ENCODE data around the gene SLN. TPM values are rescaled to one million over a fixed set of nuclear protein-coding genes. Genes with fewer than 3 reads are reported as not detected.

The SLN gene
- total RNA-seq, 2 donors from 2014 or later: 767 to 1,160 TPM

GRCh38 chr11:107699371-107700285, 12.2 kb downstream of the SLN start:
- H3K9me3 ChIP-seq: no peaks in the 10 kb centered on the region
- DNase-seq (ENCODE audit: low spot score): no peak
- H3K27me3 ChIP-seq: no peaks in the 10 kb centered on the region
- no peak overlapping the region for H3K4me3 ChIP-seq
- peaks cover 0 to 11% of the 10 kb centered on the region in 2 donors for H3K4me1 ChIP-seq
- H3K27ac ChIP-seq: no peak overlapping the region
- no peaks in the 10 kb centered on the region for H3K36me3 ChIP-seq
- TF ChIP-seq, protein P1, sequence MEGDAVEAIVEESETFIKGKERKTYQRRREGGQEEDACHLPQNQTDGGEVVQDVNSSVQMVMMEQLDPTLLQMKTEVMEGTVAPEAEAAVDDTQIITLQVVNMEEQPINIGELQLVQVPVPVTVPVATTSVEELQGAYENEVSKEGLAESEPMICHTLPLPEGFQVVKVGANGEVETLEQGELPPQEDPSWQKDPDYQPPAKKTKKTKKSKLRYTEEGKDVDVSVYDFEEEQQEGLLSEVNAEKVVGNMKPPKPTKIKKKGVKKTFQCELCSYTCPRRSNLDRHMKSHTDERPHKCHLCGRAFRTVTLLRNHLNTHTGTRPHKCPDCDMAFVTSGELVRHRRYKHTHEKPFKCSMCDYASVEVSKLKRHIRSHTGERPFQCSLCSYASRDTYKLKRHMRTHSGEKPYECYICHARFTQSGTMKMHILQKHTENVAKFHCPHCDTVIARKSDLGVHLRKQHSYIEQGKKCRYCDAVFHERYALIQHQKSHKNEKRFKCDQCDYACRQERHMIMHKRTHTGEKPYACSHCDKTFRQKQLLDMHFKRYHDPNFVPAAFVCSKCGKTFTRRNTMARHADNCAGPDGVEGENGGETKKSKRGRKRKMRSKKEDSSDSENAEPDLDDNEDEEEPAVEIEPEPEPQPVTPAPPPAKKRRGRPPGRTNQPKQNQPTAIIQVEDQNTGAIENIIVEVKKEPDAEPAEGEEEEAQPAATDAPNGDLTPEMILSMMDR (IDR thresholded peaks at IDR 0.05): no peak

DNA sequence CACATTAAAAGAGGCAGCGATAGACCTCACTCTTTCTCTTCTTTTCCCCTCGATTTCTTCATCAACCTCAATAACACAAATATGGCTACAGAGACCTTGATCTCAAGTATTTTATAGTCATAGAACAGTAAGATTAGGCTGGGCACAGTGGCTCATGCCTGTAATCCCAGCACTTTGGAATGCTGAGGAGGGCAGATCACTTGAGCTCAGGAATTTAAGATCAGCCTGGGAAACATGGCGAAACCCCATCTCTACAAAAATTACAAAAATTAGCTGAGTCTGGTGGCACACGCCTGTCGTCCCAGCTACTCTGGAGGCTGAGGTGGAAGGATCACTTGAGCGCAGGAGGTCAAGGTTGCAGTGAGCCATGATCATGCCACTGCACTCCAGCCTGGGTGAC, 14.6 kb downstream of the SLN start:
- no peak for DNase-seq (ENCODE audit: low spot score)
- Histone ChIP-seq H3K9me3 (no peaks in the 10 kb centered on the region), H3K4me1 (peaks cover 0 to 11% of the 10 kb centered on the region in 2 donors), H3K27ac (no peak overlapping the region), H3K36me3 (no peaks in the 10 kb centered on the region), H3K4me3 (no peak overlapping the region), H3K27me3 (no peaks in the 10 kb centered on the region)
- TF ChIP-seq, protein P1 (IDR thresholded peaks at IDR 0.05): no peak

DNA sequence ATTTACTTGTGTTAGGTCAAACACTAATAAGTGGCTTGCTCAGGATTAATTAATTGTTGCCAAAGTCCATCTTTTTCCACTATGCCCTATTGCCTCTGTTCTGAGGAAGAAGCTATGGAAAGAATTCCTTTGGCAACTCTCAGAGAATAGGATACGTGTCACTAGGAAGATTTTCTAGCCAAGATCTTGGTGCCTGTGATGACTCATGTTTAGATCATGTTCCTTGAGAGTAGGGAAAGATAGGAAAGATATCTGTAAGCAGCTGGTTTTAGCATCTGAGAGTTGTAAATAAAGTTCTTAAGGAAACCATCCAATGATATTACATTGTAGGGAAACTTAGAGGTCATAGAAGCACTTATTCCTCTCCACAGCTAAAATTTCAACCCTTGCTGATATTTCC, 15.7 kb downstream of the SLN start:
- Histone ChIP-seq H3K4me3 (no peak overlapping the region), H3K36me3 (no peaks in the 10 kb centered on the region), H3K4me1 (peaks cover 0 to 11% of the 10 kb centered on the region in 2 donors), H3K9me3 (no peaks in the 10 kb centered on the region), H3K27ac (peak overlapping the region in 1 of 2 donors; percentile 17), H3K27me3 (no peaks in the 10 kb centered on the region)
- no peak for DNase-seq (ENCODE audit: low spot score)
- TF ChIP-seq, protein P1 (IDR thresholded peaks at IDR 0.05): no peak

DNA sequence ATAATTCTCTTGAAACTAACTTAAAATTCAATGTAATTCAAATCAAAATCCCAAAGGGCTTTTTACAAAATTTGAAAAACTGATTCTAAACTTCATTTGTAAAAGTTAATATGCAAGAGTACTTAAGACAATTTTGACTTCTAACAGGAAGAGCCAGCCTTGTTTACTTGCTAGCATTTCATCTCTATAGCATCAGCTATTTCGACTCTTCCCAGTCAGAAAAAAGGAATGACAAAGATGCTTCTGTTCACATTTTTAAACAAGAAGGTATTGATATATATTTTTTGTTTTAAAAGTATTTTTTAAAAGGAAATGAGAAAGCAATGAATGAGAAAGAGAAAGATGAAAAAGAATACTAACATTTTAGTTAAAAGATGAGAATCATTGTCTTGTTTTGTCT, 16.4 kb downstream of the SLN start:
- DNase-seq (ENCODE audit: low spot score): no peak
- H3K36me3 ChIP-seq: no peaks in the 10 kb centered on the region
- H3K27me3 ChIP-seq: no peaks in the 10 kb centered on the region
- peaks cover 0 to 11% of the 10 kb centered on the region in 2 donors for H3K4me1 ChIP-seq
- TF ChIP-seq, protein P1 (IDR thresholded peaks at IDR 0.05): no peak
- no peak overlapping the region for H3K27ac ChIP-seq
- H3K4me3 ChIP-seq: no peak overlapping the region
- H3K9me3 ChIP-seq: no peaks in the 10 kb centered on the region

DNA sequence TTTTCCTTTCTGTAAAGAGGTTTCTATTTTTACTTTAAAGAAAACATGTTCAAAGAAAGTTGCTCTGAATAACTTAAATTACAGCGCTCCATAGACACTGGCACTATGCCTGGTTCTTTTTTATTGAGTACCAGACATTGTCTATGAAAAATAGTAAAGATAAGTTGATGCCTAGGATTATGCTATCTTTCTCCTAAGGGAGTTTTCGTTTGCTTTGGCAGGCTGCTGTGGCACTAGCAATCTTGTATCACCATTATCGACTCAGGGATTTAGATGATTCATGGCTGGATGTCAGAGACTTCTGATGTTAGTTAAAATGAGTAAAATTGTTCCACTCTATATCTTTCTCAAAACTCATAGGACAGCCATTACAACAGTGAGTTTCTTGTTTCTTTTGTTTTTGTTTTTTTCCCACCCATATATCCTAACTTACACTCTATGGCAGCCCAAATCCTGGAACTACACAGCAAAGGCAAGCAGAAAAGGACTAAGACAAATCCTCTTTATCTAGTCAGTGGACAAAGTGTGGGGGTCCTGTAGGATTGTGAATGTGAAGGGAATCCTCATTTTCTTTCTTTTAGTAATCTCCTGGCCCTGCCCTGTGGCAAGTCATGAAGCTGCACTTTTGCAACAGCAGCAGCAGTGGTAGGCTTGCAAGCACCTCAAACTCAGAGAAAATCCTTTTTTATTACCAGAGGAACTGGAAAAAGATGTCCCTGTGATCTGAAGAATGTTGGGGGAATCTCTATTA, 20.7 kb downstream of the SLN start:
- Histone ChIP-seq H3K9me3 (no peaks in the 10 kb centered on the region), H3K27ac (no peak overlapping the region), H3K4me3 (no peak overlapping the region), H3K4me1 (peaks cover 0 to 13% of the 10 kb centered on the region in 2 donors), H3K36me3 (no peaks in the 10 kb centered on the region), H3K27me3 (no peaks in the 10 kb centered on the region)
- DNase-seq (ENCODE audit: low spot score): no peak
- TF ChIP-seq, protein P1 (IDR thresholded peaks at IDR 0.05): no peak
